Measurements from ENCODE around the gene CCDC171.

CCDC171 gene

GRCh38 chr9:15867334-15867733, 314.5 kb downstream of the CCDC171 start:
- no peak for DNase-seq (ENCODE audit: low read depth in 1 of 2, low spot score in 1 of 2)

GRCh38 chr9:15867988-15868387, 315.1 kb downstream of the CCDC171 start:
- no peak for DNase-seq (ENCODE audit: low read depth in 1 of 2, low spot score in 1 of 2)

GRCh38 chr9:15873573-15874177, 320.8 kb downstream of the CCDC171 start:
- no peak for DNase-seq (ENCODE audit: low read depth in 1 of 2, low spot score in 1 of 2)

GRCh38 chr9:15882328-15882727, 329.5 kb downstream of the CCDC171 start:
- DNase-seq (ENCODE audit: low read depth in 1 of 2, low spot score in 1 of 2), result no peak

- DNase-seq (ENCODE audit: low read depth in 1 of 2, low spot score in 1 of 2), result no peak
Observed at GRCh38 chr9:15882883-15883282, 330.0 kb downstream of the CCDC171 start.

- DNase-seq (ENCODE audit: low read depth in 1 of 2, low spot score in 1 of 2), result no peak
Observed at GRCh38 chr9:15885464-15885863, 332.6 kb downstream of the CCDC171 start.

GRCh38 chr9:15889555-15889954, 336.7 kb downstream of the CCDC171 start:
- no peak for DNase-seq (ENCODE audit: low read depth in 1 of 2, low spot score in 1 of 2)

- no peak for DNase-seq (ENCODE audit: low read depth in 1 of 2, low spot score in 1 of 2)
Observed at GRCh38 chr9:15901572-15901971, 348.7 kb downstream of the CCDC171 start.

GRCh38 chr9:15909297-15909696, 356.5 kb downstream of the CCDC171 start:
- no peak for DNase-seq (ENCODE audit: low read depth in 1 of 2, low spot score in 1 of 2)

GRCh38 chr9:15915711-15916110, 362.9 kb downstream of the CCDC171 start:
- no peak for DNase-seq (ENCODE audit: low read depth in 1 of 2, low spot score in 1 of 2)

- DNase-seq (ENCODE audit: low read depth in 1 of 2, low spot score in 1 of 2), result no peak
Observed at GRCh38 chr9:15927161-15927560, 374.3 kb downstream of the CCDC171 start.

GRCh38 chr9:15935661-15936305, 382.9 kb downstream of the CCDC171 start:
- DNase-seq (ENCODE audit: low read depth in 1 of 2, low spot score in 1 of 2), result no peak

GRCh38 chr9:15936306-15936921, 383.6 kb downstream of the CCDC171 start:
- no peak for DNase-seq (ENCODE audit: low read depth in 1 of 2, low spot score in 1 of 2)

GRCh38 chr9:15942831-15943424, 390.1 kb downstream of the CCDC171 start:
- DNase-seq (ENCODE audit: low read depth in 1 of 2, low spot score in 1 of 2), result no peak

GRCh38 chr9:15944341-15944740, 391.5 kb downstream of the CCDC171 start:
- no peak for DNase-seq (ENCODE audit: low read depth in 1 of 2, low spot score in 1 of 2)

- no peak for DNase-seq (ENCODE audit: low read depth in 1 of 2, low spot score in 1 of 2)
Observed at GRCh38 chr9:15959663-15960062, 406.8 kb downstream of the CCDC171 start.

GRCh38 chr9:15961217-15961616, 408.4 kb downstream of the CCDC171 start:
- DNase-seq (ENCODE audit: low read depth in 1 of 2, low spot score in 1 of 2), result no peak

- no peak for DNase-seq (ENCODE audit: low read depth in 1 of 2, low spot score in 1 of 2)
Observed at GRCh38 chr9:15965246-15965745, 412.5 kb downstream of the CCDC171 start.

- DNase-seq (ENCODE audit: low read depth in 1 of 2, low spot score in 1 of 2), result no peak
Observed at GRCh38 chr9:15966471-15966870, 413.6 kb downstream of the CCDC171 start.

- DNase-seq (ENCODE audit: low read depth in 1 of 2, low spot score in 1 of 2), result no peak
Observed at GRCh38 chr9:15967068-15967467, 414.2 kb downstream of the CCDC171 start.

- no peak for DNase-seq (ENCODE audit: low read depth in 1 of 2, low spot score in 1 of 2)
Observed at GRCh38 chr9:15972760-15973159, 419.9 kb downstream of the CCDC171 start.

Data from stimulated activated CD4-positive, alpha-beta T cell treated with anti-CD3 and anti-CD28 coated beads, Interleukin-15, amount 100 ng/mL, for 1 hour (primary cell).